GM12892 (cell line): ENCODE data around the gene PAX9.
"Not testable (repeated sequence)": the region's sequence is repeated elsewhere in the genome, so short reads cannot be mapped to it uniquely, and the experiment has no call there.

Source experiments
- DNase-seq: peaks from one replicate; pipeline ENCODE4 v3.0.0; 2011; ENCODE audit not compliant: insufficient read length
- FAIRE-seq: peaks from 2 replicates; lab custom pipeline; 2011; peaks lifted over from hg19 to GRCh38; lab: Jason Lieb, UNC
- POLR2A ChIP-seq: IDR thresholded peaks from 2 replicates; pipeline ENCODE4 v1.6.1; 2011; ENCODE audit warnings: low read depth, low read length, control low read depth
- POLR2AphosphoS5 ChIP-seq: IDR thresholded peaks from 2 replicates; pipeline ENCODE4 v1.6.1; 2011; ENCODE audit warnings: low read depth, low read length, control low read depth
- TAF1 ChIP-seq: IDR thresholded peaks from 2 replicates; pipeline ENCODE4 v1.6.1; 2011; ENCODE audit warnings: low read depth, mild to moderate bottlenecking, control low read depth, low read length, borderline replicate concordance

The PAX9 gene

GRCh38 chr14:36684946-36685345 is 23.3 kb downstream of the PAX9 start:
- no peak for FAIRE-seq
- no peak for DNase-seq
- TF ChIP-seq POLR2AphosphoS5 (no peak), POLR2A (no peak), TAF1 (no peak)

- no peak for DNase-seq
- TF ChIP-seq TAF1 (no peak), POLR2AphosphoS5 (no peak), POLR2A (no peak)
Observed at GRCh38 chr14:36690311-36691040, 28.8 kb downstream of the PAX9 start.

GRCh38 chr14:36699420-36699819 is 37.8 kb downstream of the PAX9 start:
- FAIRE-seq, DNase-seq: not testable (repeated sequence)

More at GRCh38 chr14:36690311-36691040, 28.8 kb downstream of the PAX9 start:
- no peak for FAIRE-seq

GRCh38 chr14:36700651-36701050 is 39.0 kb downstream of the PAX9 start:
- DNase-seq (no peak), FAIRE-seq (no peak)
- TF ChIP-seq POLR2AphosphoS5 (no peak), TAF1 (no peak), POLR2A (no peak)

GRCh38 chr14:36701132-36701531 is 39.5 kb downstream of the PAX9 start:
- no peak for DNase-seq
- TF ChIP-seq POLR2AphosphoS5 (no peak), TAF1 (no peak), POLR2A (no peak)
- FAIRE-seq = no peak

- FAIRE-seq (no peak), DNase-seq (no peak)
- no peak for TF ChIP-seq TAF1
- TF ChIP-seq POLR2A = no peak
- no peak for TF ChIP-seq POLR2AphosphoS5
Observed at GRCh38 chr14:36702474-36702873, 40.8 kb downstream of the PAX9 start.

- DNase-seq (no peak), FAIRE-seq (no peak)
- TF ChIP-seq TAF1 (no peak), POLR2A (no peak), POLR2AphosphoS5 (no peak)
Observed at GRCh38 chr14:36707570-36707969, 45.9 kb downstream of the PAX9 start.

- DNase-seq = no peak
- no peak for FAIRE-seq
- TF ChIP-seq POLR2A = no peak
- TF ChIP-seq TAF1 = no peak
- no peak for TF ChIP-seq POLR2AphosphoS5
Observed at GRCh38 chr14:36713960-36714703, 52.5 kb downstream of the PAX9 start.

GRCh38 chr14:36716614-36717184 is 55.0 kb downstream of the PAX9 start:
- FAIRE-seq (no peak), DNase-seq (no peak)
- TF ChIP-seq TAF1 (no peak), POLR2A (no peak), POLR2AphosphoS5 (no peak)

- no peak for FAIRE-seq
Observed at GRCh38 chr14:36717363-36717762, 55.7 kb downstream of the PAX9 start.

GRCh38 chr14:36718216-36718615 is 56.6 kb downstream of the PAX9 start:
- TF ChIP-seq POLR2A = no peak
- no peak for TF ChIP-seq POLR2AphosphoS5
- no peak for TF ChIP-seq TAF1
- DNase-seq = no peak
- no peak for FAIRE-seq

More at GRCh38 chr14:36717363-36717762, 55.7 kb downstream of the PAX9 start:
- no peak for TF ChIP-seq TAF1
- no peak for TF ChIP-seq POLR2A
- DNase-seq = no peak

- TF ChIP-seq POLR2A = no peak
- no peak for TF ChIP-seq TAF1
- no peak for TF ChIP-seq POLR2AphosphoS5
- DNase-seq (no peak), FAIRE-seq (no peak)
Observed at GRCh38 chr14:36719823-36720222, 58.2 kb downstream of the PAX9 start.

- DNase-seq = no peak
- no peak for TF ChIP-seq POLR2AphosphoS5
- TF ChIP-seq TAF1 = no peak
- no peak for TF ChIP-seq POLR2A
- FAIRE-seq = no peak
Observed at GRCh38 chr14:36720657-36721056, 59.0 kb downstream of the PAX9 start.
